ENCODE results near the gene KCNN3. TPM values are rescaled to one million over a fixed set of nuclear protein-coding genes. Genes with fewer than 3 reads are reported as not detected.

KCNN3 gene
- total and polyA plus RNA-seq, 2 of the 8 experiments (the other 6 are each of a cell fraction or from before 2014, with no cell fraction given) = 2.8 to 3.7 TPM

DNA sequence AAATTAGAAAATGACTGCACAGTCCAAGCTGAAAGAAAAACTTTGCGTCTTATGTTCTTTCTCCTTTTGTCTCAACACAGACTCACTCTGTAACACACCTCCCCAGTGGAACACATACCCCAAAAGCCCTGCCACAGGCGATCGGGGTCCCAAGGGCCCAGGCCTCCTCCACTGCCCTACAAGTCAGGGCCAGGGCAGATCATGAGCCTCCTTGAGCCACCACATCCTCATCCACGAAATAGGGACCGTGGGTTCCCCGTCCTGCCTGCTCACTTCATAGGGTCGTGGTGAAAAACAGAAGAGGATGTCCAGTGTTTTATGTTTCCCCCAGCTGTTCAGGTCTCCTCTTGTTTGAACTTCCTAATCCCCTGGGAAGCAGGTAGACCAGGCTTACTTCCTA, 116.7 kb downstream of the KCNN3 start:
- no peak overlapping the region for H2AFZ ChIP-seq (ENCODE audit: low read length)
- ChIA-PET POLR2A (ENCODE audit: partially characterized antibody) (interaction anchor here (0.6 kb wide), 1 partner anchor 900 kb away, joined by 3 read pairs; no protein-coding TSS in a partner anchor), CTCF (ENCODE audit: partially characterized antibody) (interaction anchor here (0.8 to 1.3 kb wide), 3 partner anchors 10 to 29 kb away, joined by 3 read pairs; no protein-coding TSS in a partner anchor)
- no peak overlapping the region for H3K27ac ChIP-seq (ENCODE audit: low read depth, low read length)
- no peaks in the 10 kb centered on the region for H3K9me3 ChIP-seq (ENCODE audit: insufficient read depth in 2 of 2, low read depth in 1 of 2, low read length in 1 of 2)
- no peak overlapping the region for H2AK5ac ChIP-seq (ENCODE audit: low read depth, low read length)
- H2BK12ac ChIP-seq (ENCODE audit: low read depth, low read length) = 0 out of 2 replicates have a peak overlapping the region, but pooled peaks have one; percentile 50
- FAIRE-seq (no peak), DNase-seq (ENCODE audit: low read depth in 1 of 2, low spot score in 2 of 2) (no peak)
- H3K18ac ChIP-seq (ENCODE audit: extremely low read depth, low read length) = no peak overlapping the region
- no peak overlapping the region for H3K4me3 ChIP-seq (ENCODE audit: extremely low read depth in 1 of 4, insufficient read depth in 2 of 4, low read depth in 3 of 4, low read length in 4 of 4)
- H3K79me2 ChIP-seq (ENCODE audit: control insufficient read depth in 1 of 2, insufficient read depth in 2 of 2, low read length in 2 of 2) = no peaks in the 10 kb centered on the region
- H3K79me1 ChIP-seq (ENCODE audit: low read depth, low read length) = no peaks in the 10 kb centered on the region
- no peak overlapping the region for H3K56ac ChIP-seq (replicated peaks; ENCODE audit: insufficient read length, low read depth, low read length)
- WGBS, 2 experiments (ENCODE audit: extremely low coverage in 1 of 2, insufficient coverage in 1 of 2, insufficient read length in 1 of 2, insufficient replicate concordance in 2 of 2, low coverage in 1 of 2, low lambda C conversion rate in 2 of 2, missing lambda C conversion rate in 1 of 2) = 87% methylated on average over 7 of the region's 7 CpGs; no CpG with 5 or more reads in 1 of the 2 experiments
- no peak overlapping the region for H2BK120ac ChIP-seq (replicated peaks; ENCODE audit: low read depth, low read length)
- no peak overlapping the region for H3K23ac ChIP-seq (ENCODE audit: insufficient read length)
- H3K4me2 ChIP-seq (ENCODE audit: insufficient read depth in 1 of 2, low read depth in 2 of 2, low read length in 2 of 2) = no peak overlapping the region
- H3K23me2 ChIP-seq (ENCODE audit: low read depth, low read length) = no peaks in the 10 kb centered on the region
- no peaks in the 10 kb centered on the region for H3K27me3 ChIP-seq (replicated peaks in 1 of 4; ENCODE audit: control insufficient read depth in 3 of 4, extremely low read depth in 1 of 4, insufficient read depth in 3 of 4, low read length in 3 of 4)
- H3K14ac ChIP-seq (ENCODE audit: insufficient read length) = no peak overlapping the region
- no peak overlapping the region for H2BK20ac ChIP-seq (ENCODE audit: low read length)
- no peaks in the 10 kb centered on the region; a peak in 2 of 8 replicates for H3K36me3 ChIP-seq (ENCODE audit: control insufficient read depth in 2 of 4, insufficient read depth in 4 of 4, low read length in 3 of 4)
- no peak overlapping the region for H3K9ac ChIP-seq (replicated peaks in 1 of 4; ENCODE audit: extremely low read depth in 1 of 4, low read depth in 3 of 4, low read length in 3 of 4)
- no peak overlapping the region for H2BK5ac ChIP-seq (ENCODE audit: low read depth, low read length)
- peaks cover 0 to 7% (median 1%) of the 10 kb centered on the region in 4 experiments; a peak in 4 of 7 replicates for H3K4me1 ChIP-seq (replicated peaks in 1 of 4; ENCODE audit: control insufficient read depth in 3 of 4, insufficient read depth in 4 of 4, low read length in 3 of 4)
- no peak overlapping the region for H2BK15ac ChIP-seq (ENCODE audit: low read length)
- no peak overlapping the region for H4K91ac ChIP-seq (replicated peaks; ENCODE audit: insufficient read length, low read length)
- TF ChIP-seq BRCA1 (IDR thresholded peaks at IDR 0.05; ENCODE audit: low read depth, low read length) = no peak
- TF ChIP-seq CBX5 (IDR thresholded peaks at IDR 0.05; ENCODE audit: low read depth, low read length) = no peak
- no peak overlapping the region for H3K4ac ChIP-seq (replicated peaks; ENCODE audit: insufficient read length, low read depth, low read length)
- no peak overlapping the region for H4K8ac ChIP-seq (ENCODE audit: extremely low read depth, insufficient read depth, low read length)
- no peak overlapping the region for H4K5ac ChIP-seq (ENCODE audit: insufficient read length, low read depth, low read length)
- no peaks in the 10 kb centered on the region for H4K20me1 ChIP-seq (replicated peaks in 1 of 2; ENCODE audit: control insufficient read depth in 1 of 2, insufficient read depth in 2 of 2, low read length in 2 of 2)
